Measurements from ENCODE around the gene GRID2IP.

Gene GRID2IP

GRCh38 chr7:6486438-6487183, 64.7 kb downstream of the GRID2IP start:
- no peaks in the 10 kb centered on the region for H3K9me3 ChIP-seq (ENCODE audit: control insufficient read depth, insufficient read depth, low read length)
- no peaks in the 10 kb centered on the region; the same call in 1 of the 2 replicates for H3F3A ChIP-seq (ENCODE audit: control insufficient read depth, insufficient read depth)
- TF ChIP-seq EZH2phosphoT487 (IDR thresholded peaks at IDR 0.05; ENCODE audit: borderline replicate concordance, low read length) = no peak
- TF ChIP-seq CTCF (IDR thresholded peaks at IDR 0.05; ENCODE audit: low read depth, low read length, poor library complexity, severe bottlenecking) = no peak
- H3K9me2 ChIP-seq (replicated peaks; ENCODE audit: control insufficient read depth, low read length) = no peaks in the 10 kb centered on the region
- H3K36me3 ChIP-seq (ENCODE audit: control insufficient read depth, low read length) = peaks cover 7% of the 10 kb centered on the region
- peaks cover 31% of the 10 kb centered on the region for H3K79me2 ChIP-seq (ENCODE audit: control insufficient read depth, low read length)
- H3K27me3 ChIP-seq (ENCODE audit: control insufficient read depth, low read length) = no peaks in the 10 kb centered on the region
- no peak overlapping the region for H3K4me2 ChIP-seq (ENCODE audit: low read length)
- no peak overlapping the region for H3K27ac ChIP-seq (ENCODE audit: low read depth, low read length)
- H4K20me1 ChIP-seq (ENCODE audit: control insufficient read depth, insufficient read depth, low read depth, low read length) = peaks cover 5% of the 10 kb centered on the region; the same call in 1 of the 2 replicates
- H3K4me1 ChIP-seq (ENCODE audit: control insufficient read depth, low read length) = peaks cover 25% of the 10 kb centered on the region
- H3K4me3 ChIP-seq (ENCODE audit: low read length) = no peak overlapping the region

- no peaks in the 10 kb centered on the region for H3K27me3 ChIP-seq (ENCODE audit: control insufficient read depth, low read length)
- TF ChIP-seq CTCF (IDR thresholded peaks at IDR 0.05; ENCODE audit: low read depth, low read length, poor library complexity, severe bottlenecking) (no peak), EZH2phosphoT487 (IDR thresholded peaks at IDR 0.05; ENCODE audit: borderline replicate concordance, low read length) (no peak)
- peaks cover 70% of the 10 kb centered on the region for H3K79me2 ChIP-seq (ENCODE audit: control insufficient read depth, low read length)
- H3K9me2 ChIP-seq (replicated peaks; ENCODE audit: control insufficient read depth, low read length) = no peaks in the 10 kb centered on the region
- peaks cover 8% of the 10 kb centered on the region for H3F3A ChIP-seq (ENCODE audit: control insufficient read depth, insufficient read depth)
- H3K4me1 ChIP-seq (ENCODE audit: control insufficient read depth, low read length) = peaks cover 56% of the 10 kb centered on the region
- H4K20me1 ChIP-seq (ENCODE audit: control insufficient read depth, insufficient read depth, low read depth, low read length) = peaks cover 23% of the 10 kb centered on the region
- H3K4me3 ChIP-seq (ENCODE audit: low read length) = peak overlapping the region; percentile 76
- peaks cover 32% of the 10 kb centered on the region for H3K36me3 ChIP-seq (ENCODE audit: control insufficient read depth, low read length)
- H3K9me3 ChIP-seq (ENCODE audit: control insufficient read depth, insufficient read depth, low read length) = no peaks in the 10 kb centered on the region
- peak overlapping the region; percentile 16; the same call in 1 of the 2 replicates for H3K27ac ChIP-seq (ENCODE audit: low read depth, low read length)
- peak overlapping the region; percentile 73 for H3K4me2 ChIP-seq (ENCODE audit: low read length)
Observed at GRCh38 chr7:6482743-6483119, 68.5 kb downstream of the GRID2IP start.

DNA sequence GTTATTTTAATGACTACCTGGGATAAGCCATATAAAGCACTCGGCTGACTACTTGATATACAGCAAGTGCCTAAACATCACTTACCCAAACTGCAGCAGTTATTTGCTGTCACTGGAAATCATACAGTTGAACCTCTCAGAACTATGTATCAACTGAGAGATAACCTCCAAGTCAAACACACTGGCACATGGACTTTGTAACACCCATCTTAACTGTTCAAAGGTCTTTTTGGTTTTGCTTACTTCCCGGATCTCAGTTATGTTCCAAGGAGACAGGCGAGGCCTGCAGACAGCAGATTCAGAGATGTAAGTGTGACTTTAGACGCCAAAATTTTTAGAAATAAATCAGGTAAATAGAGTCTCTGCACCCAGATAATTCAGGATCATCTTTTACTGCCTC, 69.0 kb downstream of the GRID2IP start:
- Histone ChIP-seq H4K20me1 (ENCODE audit: control insufficient read depth, insufficient read depth, low read depth, low read length) (peaks cover 26% of the 10 kb centered on the region), H3K9me3 (ENCODE audit: control insufficient read depth, insufficient read depth, low read length) (no peaks in the 10 kb centered on the region), H3K27me3 (ENCODE audit: control insufficient read depth, low read length) (no peaks in the 10 kb centered on the region), H3F3A (ENCODE audit: control insufficient read depth, insufficient read depth) (peaks cover 8% of the 10 kb centered on the region), H3K4me1 (ENCODE audit: control insufficient read depth, low read length) (peaks cover 60% of the 10 kb centered on the region), H3K9me2 (replicated peaks; ENCODE audit: control insufficient read depth, low read length) (no peaks in the 10 kb centered on the region), H3K4me3 (ENCODE audit: low read length) (peak overlapping the region; percentile 76), H3K36me3 (ENCODE audit: control insufficient read depth, low read length) (peaks cover 36% of the 10 kb centered on the region), H3K79me2 (ENCODE audit: control insufficient read depth, low read length) (peaks cover 74% of the 10 kb centered on the region), H3K4me2 (ENCODE audit: low read length) (peak overlapping the region; percentile 73), H3K27ac (ENCODE audit: low read depth, low read length) (no peak overlapping the region)
- no peak for TF ChIP-seq CTCF (IDR thresholded peaks at IDR 0.05; ENCODE audit: low read depth, low read length, poor library complexity, severe bottlenecking)
- TF ChIP-seq EZH2phosphoT487 (IDR thresholded peaks at IDR 0.05; ENCODE audit: borderline replicate concordance, low read length) = no peak
